ENCODE measurements around the gene SPATA33. TPM values are rescaled to one million over a fixed set of nuclear protein-coding genes. Genes with fewer than 3 reads are reported as not detected.
"Not testable (repeated sequence)": the region's sequence is repeated elsewhere in the genome, so short reads cannot be mapped to it uniquely, and the experiment has no call there.

Gene SPATA33
- total RNA-seq, 2 experiments from 2014 or later = 4.4 to 7.1 TPM

DNA sequence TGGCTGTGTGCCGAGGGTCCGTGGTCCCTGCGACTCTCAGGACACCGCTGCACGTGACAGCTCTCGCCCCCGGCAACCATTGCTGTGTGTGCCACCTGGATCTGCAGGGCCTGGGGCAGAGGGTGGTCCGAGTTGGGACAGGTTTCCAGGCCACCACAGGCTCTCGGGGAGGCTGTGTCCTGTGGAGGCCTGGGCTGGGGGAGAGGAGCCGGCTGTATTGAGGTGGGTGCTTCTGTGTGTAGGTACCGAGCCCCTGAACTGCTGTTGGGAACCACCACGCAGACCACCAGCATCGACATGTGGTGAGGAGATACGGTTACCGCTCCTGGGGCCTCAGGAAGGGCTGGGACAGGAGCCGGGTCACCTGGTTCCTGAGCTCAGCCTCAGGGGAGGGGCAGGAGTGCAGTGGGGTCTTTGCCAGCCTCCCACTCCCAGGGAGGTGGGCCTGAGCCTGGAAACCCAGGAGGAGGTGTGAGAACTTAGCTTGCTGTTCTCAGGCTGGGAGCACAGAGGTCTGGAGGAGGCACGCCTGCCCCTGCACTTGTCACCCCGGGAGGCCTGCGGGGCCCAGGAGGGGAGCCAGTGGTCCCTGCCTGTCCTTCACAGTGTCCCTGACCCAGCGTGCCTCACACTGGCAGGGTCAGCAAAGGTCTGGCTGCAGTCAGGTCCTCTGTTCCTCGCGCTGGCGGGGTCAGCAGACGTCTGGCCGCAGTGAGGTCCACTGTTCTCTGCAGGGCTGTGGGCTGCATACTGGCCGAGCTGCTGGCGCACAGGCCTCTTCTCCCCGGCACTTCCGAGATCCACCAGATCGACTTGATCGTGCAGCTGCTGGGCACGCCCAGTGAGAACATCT lies 36.5 kb downstream of the SPATA33 start:
- TF ChIP-seq, protein P1, sequence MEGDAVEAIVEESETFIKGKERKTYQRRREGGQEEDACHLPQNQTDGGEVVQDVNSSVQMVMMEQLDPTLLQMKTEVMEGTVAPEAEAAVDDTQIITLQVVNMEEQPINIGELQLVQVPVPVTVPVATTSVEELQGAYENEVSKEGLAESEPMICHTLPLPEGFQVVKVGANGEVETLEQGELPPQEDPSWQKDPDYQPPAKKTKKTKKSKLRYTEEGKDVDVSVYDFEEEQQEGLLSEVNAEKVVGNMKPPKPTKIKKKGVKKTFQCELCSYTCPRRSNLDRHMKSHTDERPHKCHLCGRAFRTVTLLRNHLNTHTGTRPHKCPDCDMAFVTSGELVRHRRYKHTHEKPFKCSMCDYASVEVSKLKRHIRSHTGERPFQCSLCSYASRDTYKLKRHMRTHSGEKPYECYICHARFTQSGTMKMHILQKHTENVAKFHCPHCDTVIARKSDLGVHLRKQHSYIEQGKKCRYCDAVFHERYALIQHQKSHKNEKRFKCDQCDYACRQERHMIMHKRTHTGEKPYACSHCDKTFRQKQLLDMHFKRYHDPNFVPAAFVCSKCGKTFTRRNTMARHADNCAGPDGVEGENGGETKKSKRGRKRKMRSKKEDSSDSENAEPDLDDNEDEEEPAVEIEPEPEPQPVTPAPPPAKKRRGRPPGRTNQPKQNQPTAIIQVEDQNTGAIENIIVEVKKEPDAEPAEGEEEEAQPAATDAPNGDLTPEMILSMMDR (IDR thresholded peaks at IDR 0.05) = no peak
- H3K36me3 Mint-ChIP-seq (ENCODE audit: low read depth) = peaks cover 50% of the 10 kb centered on the region
- intact Hi-C loops (cut with DNase I, micrococcal nuclease) = no loop called here
- no peak for ATAC-seq (ENCODE audit: poor library complexity)
- H3K4me1 Mint-ChIP-seq (ENCODE audit: low read depth) = peaks cover 3% of the 10 kb centered on the region
- H3K9me3 Mint-ChIP-seq = no peaks in the 10 kb centered on the region
- no peaks in the 10 kb centered on the region for H3K27me3 Mint-ChIP-seq
- DNase-seq = peak in 1 of 14 experiments; percentile 33
- ChIA-PET POLR2A (interaction anchor here (1.0 kb wide), 1 partner anchor 43 kb away, joined by 4 read pairs; no protein-coding TSS in a partner anchor), CTCF (interaction anchor here (0.5 kb wide), 1 partner anchor 49 kb away, joined by 4 read pairs; no protein-coding TSS in a partner anchor)
- no peak overlapping the region for H3K27ac Mint-ChIP-seq
- Histone ChIP-seq H3K27me3 (ENCODE audit: control insufficient read depth in 1 of 2, insufficient read depth in 2 of 2, low read length in 2 of 2) (no peaks in the 10 kb centered on the region), H3K4me1 (ENCODE audit: insufficient read depth, low read length) (peaks cover 19% of the 10 kb centered on the region), H3K4me3 (ENCODE audit: low read length) (no peak overlapping the region), H3K9me3 (ENCODE audit: control insufficient read depth in 1 of 2, insufficient read depth in 1 of 2, low read length in 2 of 2) (no peaks in the 10 kb centered on the region), H3K36me3 (ENCODE audit: insufficient read depth, low read length) (peaks cover 38% of the 10 kb centered on the region), H3K27ac (ENCODE audit: low read depth in 1 of 2, low read length in 2 of 2) (no peak overlapping the region)
- H3K4me3 Mint-ChIP-seq = no peak overlapping the region

DNA sequence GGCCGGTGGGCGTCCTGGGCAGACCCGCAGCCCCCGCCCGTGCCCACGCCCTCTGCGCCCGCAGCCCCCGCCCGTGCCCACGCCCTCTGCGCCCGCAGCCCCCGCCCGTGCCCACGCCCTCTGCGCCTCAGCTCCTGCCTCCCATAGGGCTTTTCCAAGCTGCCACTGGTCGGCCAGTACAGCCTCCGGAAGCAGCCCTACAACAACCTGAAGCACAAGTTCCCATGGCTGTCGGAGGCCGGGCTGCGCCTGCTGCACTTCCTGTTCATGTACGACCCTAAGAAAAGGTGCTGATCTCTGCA lies 37.1 kb downstream of the SPATA33 start:
- intact Hi-C loops (cut with DNase I, micrococcal nuclease); H3K27ac Mint-ChIP-seq; H3K4me3 Mint-ChIP-seq; H3K27ac ChIP-seq (ENCODE audit: low read depth in 1 of 2, low read length in 2 of 2); H3K4me1 Mint-ChIP-seq (ENCODE audit: low read depth); H3K27me3 ChIP-seq (ENCODE audit: control insufficient read depth in 1 of 2, insufficient read depth in 2 of 2, low read length in 2 of 2); H3K27me3 Mint-ChIP-seq; DNase-seq; H3K4me3 ChIP-seq (ENCODE audit: low read length); ATAC-seq (ENCODE audit: poor library complexity); H3K9me3 Mint-ChIP-seq; H3K9me3 ChIP-seq (ENCODE audit: control insufficient read depth in 1 of 2, insufficient read depth in 1 of 2, low read length in 2 of 2): not testable (repeated sequence)
- ChIA-PET CTCF (interaction anchor here (0.5 kb wide), 1 partner anchor 48 kb away, joined by 4 read pairs; no protein-coding TSS in a partner anchor), POLR2A (interaction anchor here (1.0 kb wide), 1 partner anchor 43 kb away, joined by 4 read pairs; no protein-coding TSS in a partner anchor)
- peaks cover 38% of the 10 kb centered on the region for H3K36me3 ChIP-seq (ENCODE audit: insufficient read depth, low read length)
- H3K36me3 Mint-ChIP-seq (ENCODE audit: low read depth) = peaks cover 50% of the 10 kb centered on the region
- H3K4me1 ChIP-seq (ENCODE audit: insufficient read depth, low read length) = peaks cover 22% of the 10 kb centered on the region

DNA sequence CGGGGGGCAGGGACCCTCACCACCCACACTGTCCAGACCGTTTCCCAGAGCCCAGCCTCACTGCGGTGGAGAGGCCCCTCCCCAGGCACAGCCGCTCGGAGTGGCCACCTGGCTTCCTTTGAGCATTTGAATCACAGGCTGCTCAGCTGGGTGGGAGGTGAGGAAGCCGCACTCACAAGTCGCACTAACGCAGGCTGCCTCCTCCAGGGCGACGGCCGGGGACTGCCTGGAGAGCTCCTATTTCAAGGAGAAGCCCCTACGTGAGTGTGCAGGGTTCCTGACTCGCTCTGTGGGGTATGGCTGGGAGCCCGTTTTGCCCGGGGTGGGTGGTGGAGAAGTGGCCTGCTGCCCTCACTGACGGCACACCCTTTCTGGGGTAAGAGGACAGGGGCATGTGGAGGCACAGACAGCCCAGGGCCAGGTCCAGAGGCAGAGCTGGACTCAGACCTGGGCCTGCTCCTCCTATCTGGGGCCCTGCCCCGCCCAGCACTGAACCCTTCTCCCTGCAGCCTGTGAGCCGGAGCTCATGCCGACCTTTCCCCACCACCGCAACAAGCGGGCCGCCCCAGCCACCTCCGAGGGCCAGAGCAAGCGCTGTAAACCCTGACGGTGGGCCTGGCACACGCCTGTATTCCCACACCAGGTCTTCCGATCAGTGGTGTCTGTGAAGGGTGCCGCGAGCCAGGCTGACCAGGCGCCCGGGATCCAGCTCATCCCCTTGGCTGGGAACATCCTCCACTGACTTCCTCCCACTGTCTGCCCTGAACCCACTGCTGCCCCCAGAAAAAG lies 37.6 kb downstream of the SPATA33 start:
- POLR2A ChIA-PET = interaction anchor here (1.0 to 1.9 kb wide), 2 partner anchors 9 to 42 kb away, joined by 4 to 7 read pairs; partner anchors contain the start of gene CDK10
- peaks cover 10% of the 10 kb centered on the region for H3K4me1 Mint-ChIP-seq (ENCODE audit: low read depth)

More for the DNA sequence above, 37.6 kb downstream of the SPATA33 start:
- ATAC-seq (ENCODE audit: poor library complexity) = no peak
- H3K9me3 ChIP-seq (ENCODE audit: control insufficient read depth in 1 of 2, insufficient read depth in 1 of 2, low read length in 2 of 2) = no peaks in the 10 kb centered on the region
- no peak overlapping the region for H3K4me3 Mint-ChIP-seq
- DNase-seq = peak in 1 of 14 experiments; percentile 30
- no peak overlapping the region for H3K27ac ChIP-seq (ENCODE audit: low read depth in 1 of 2, low read length in 2 of 2)
- no peak overlapping the region for H3K4me3 ChIP-seq (ENCODE audit: low read length)
- no peak overlapping the region for H3K27ac Mint-ChIP-seq
- peaks cover 50% of the 10 kb centered on the region for H3K36me3 Mint-ChIP-seq (ENCODE audit: low read depth)
- intact Hi-C loops (cut with DNase I, micrococcal nuclease) = no loop called here
- CTCF ChIA-PET = interaction anchor here (0.5 kb wide), 1 partner anchor 47 kb away, joined by 4 read pairs; no protein-coding TSS in a partner anchor
- no peaks in the 10 kb centered on the region for H3K9me3 Mint-ChIP-seq
- H3K4me1 ChIP-seq (ENCODE audit: insufficient read depth, low read length) = peaks cover 27% of the 10 kb centered on the region
- H3K27me3 ChIP-seq (ENCODE audit: control insufficient read depth in 1 of 2, insufficient read depth in 2 of 2, low read length in 2 of 2) = no peaks in the 10 kb centered on the region
- peaks cover 38% of the 10 kb centered on the region for H3K36me3 ChIP-seq (ENCODE audit: insufficient read depth, low read length)
- TF ChIP-seq, protein P1 (IDR thresholded peaks at IDR 0.05) = no peak
- H3K27me3 Mint-ChIP-seq = no peaks in the 10 kb centered on the region
